LNCaP clone FGC (cell line): ENCODE data around the gene SNX10.

Experiments used
- DNase-seq: peaks from one replicate; pipeline ENCODE4 v3.0.0-alpha.2; 2011; ENCODE audit warnings: low read depth
- H3K4me3 ChIP-seq: 2 replicates; pipeline ENCODE4 v1.5.1; 2011; ENCODE audit warnings: mild to moderate bottlenecking, low read depth, low read length, control low read depth
- CTCF ChIP-seq: IDR thresholded peaks from 2 replicates; pipeline ENCODE4 v1.5.1; 2012; ENCODE audit warnings: mild to moderate bottlenecking; ENCODE audit not compliant: control insufficient read depth, insufficient read depth; ENCODE audit errors: extremely low read depth

SNX10 gene

DNA sequence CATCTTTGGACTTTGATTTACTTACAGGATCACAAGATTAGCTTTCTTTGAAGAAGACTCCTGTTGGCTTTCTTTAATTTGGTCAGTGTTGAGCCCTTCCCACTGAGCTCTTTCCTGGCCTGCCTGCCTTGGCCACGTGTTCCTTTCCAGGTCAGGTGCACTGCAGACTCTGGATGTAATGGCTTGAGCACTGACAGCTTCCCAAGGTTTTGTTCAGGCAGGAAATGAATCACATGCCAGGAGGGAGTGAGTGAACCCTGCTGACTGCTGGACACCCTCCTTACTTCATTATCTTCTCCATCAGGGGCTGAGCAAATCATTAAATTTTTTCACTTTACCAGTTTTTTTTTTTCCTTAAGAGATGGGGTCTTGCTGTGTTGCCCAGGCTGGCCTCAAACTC lies 29.8 kb downstream of the SNX10 start:
- no peak for DNase-seq
- no peak overlapping the region for H3K4me3 ChIP-seq
- no peak for TF ChIP-seq CTCF

- DNase-seq, result no peak
- TF ChIP-seq CTCF, result no peak
- no peak overlapping the region for H3K4me3 ChIP-seq
These were observed 34.5 kb downstream of the SNX10 start for GRCh38 chr7:26326211-26326610.

GRCh38 chr7:26328498-26329390 lies 37.1 kb downstream of the SNX10 start:
- no peak for DNase-seq
- no peak for TF ChIP-seq CTCF

DNA sequence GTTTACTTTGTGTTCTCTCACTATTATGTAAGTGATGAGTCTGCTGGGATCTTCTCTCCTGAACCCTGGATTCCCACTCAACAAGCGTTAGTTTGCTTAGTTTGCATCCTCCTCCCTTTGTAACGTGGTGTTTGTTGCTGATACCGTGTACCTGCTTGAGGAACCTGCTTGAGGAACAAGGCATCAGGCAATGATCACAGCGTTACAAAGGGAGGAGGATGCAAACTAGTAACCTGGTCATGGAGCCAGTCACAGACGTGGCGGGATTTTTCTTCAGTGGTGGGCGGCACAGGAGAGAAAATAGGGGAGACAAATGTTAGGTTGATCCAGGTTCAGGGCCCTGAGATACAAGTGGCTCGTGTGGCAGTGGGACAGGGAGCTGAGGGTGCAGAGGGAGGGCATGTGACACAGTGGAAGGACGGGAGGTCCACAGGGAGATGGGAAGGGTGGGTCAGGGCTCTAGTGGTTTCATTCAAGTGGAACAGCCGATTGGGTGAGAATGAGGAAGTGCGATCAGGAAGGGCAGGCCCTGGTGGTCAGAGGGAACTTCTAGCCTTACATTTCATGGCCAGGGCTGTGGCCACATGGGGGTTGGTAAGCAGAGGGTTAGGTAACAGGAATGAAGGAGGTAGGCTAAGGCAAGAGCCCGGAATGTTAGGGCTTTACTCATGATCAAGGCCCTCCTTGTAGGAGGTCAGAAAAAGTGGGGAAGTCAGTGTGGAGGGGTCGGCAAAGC lies 38.0 kb downstream of the SNX10 start:
- no peak for TF ChIP-seq CTCF
- no peak overlapping the region for H3K4me3 ChIP-seq
- no peak for DNase-seq

More at GRCh38 chr7:26328498-26329390, 37.1 kb downstream of the SNX10 start:
- H3K4me3 ChIP-seq, result no peak overlapping the region

- TF ChIP-seq CTCF, result no peak
- no peak overlapping the region for H3K4me3 ChIP-seq
- DNase-seq, result no peak
These were observed 39.5 kb downstream of the SNX10 start for GRCh38 chr7:26331113-26331512.

DNA sequence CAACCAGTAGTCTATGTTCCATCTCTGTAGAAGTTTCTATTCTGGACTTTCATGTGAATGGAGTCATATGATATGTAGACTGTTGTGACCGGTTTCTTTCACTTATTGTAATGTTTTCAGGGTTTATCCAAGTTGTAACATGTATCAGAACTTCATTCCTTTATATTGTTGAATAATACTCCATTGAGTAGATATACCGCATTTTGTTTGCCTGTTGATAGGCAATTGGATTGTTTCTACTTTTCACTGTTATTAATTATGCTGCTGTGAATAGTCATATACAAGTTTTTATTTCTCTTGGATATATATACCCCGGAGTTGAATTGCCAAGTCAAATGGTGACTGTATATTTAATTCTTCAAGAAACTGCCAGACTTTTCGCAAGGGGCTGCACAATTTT lies 40.1 kb downstream of the SNX10 start:
- no peak overlapping the region for H3K4me3 ChIP-seq
- no peak for TF ChIP-seq CTCF
- no peak for DNase-seq
